HG02970 (cell line): ENCODE data around the gene COPB1.

Experiments used
- ATAC-seq: cut with Tn5 transposase; IDR thresholded peaks from one replicate; pipeline ENCODE4 v1.9.1; 2021; ENCODE audit warnings: mild to moderate bottlenecking, moderate library complexity, moderate number of reproducible peaks; ENCODE audit not compliant: unreplicated experiment, low FRiP score

Gene COPB1

GRCh38 chr11:14435717-14436512 lies 63.7 kb downstream of the COPB1 start:
- ATAC-seq: no peak

- no peak for ATAC-seq
Observed at GRCh38 chr11:14425621-14426020, 74.0 kb downstream of the COPB1 start.

DNA sequence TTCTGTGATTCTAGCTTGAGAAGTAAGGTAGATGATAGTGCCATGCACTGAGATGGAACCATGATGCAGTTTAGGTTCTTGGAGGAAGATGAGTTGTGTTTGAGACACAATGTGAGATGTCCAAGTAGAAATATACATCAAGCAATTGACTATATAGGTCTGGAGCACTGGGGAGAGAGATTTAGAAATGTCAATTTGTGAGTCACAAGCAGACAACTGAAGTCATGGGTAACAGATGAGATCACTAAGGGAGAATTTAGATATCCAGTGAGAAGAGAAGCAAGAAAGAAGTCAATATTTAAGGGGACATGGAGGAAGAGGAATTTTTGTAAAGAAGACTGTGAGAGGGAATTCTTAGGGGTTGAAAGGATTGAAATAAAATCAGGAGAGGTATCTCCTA lies 75.5 kb downstream of the COPB1 start:
- no peak for ATAC-seq

- no peak for ATAC-seq
Observed at GRCh38 chr11:14423633-14424032, 76.0 kb downstream of the COPB1 start.

- no peak for ATAC-seq
Observed at GRCh38 chr11:14422814-14423182, 76.8 kb downstream of the COPB1 start.

DNA sequence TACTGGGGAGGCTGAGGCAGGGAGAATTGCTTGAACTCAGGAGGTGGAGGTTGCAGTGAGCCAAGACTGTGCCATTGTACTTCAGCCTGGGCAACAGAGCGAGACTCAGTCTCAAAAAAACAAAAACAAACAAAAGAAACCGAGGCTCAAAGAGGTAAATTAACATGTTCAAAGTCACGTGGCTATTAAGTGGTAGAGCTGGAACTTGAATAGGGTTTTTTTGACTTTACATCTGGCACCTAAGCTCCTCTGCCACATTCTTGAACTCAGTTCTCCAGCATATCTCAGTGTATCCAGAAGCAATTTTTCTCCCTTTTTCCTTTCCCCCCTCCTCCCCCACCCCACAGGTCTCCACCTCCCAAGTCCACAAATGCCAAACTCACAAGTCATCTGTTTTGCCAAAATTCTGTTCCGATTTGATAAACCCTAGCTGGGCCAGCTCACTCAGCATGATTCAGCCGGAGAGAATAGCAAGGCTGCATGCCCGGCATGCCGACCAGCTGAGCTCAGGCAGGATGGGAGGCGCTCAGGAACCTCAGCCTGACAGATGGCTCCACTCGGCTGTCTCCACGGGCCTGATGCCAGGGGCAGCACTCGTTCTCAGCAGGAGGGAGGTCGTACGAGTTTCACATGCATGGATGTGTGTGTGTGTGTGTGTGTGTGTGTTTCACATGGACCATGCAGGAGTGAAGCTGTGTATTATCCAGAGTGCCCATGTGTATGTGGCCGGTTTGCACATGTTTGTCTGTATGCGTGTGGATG lies 77.4 kb downstream of the COPB1 start:
- ATAC-seq: no peak

GRCh38 chr11:14420223-14420622 lies 79.4 kb downstream of the COPB1 start:
- no peak for ATAC-seq

DNA sequence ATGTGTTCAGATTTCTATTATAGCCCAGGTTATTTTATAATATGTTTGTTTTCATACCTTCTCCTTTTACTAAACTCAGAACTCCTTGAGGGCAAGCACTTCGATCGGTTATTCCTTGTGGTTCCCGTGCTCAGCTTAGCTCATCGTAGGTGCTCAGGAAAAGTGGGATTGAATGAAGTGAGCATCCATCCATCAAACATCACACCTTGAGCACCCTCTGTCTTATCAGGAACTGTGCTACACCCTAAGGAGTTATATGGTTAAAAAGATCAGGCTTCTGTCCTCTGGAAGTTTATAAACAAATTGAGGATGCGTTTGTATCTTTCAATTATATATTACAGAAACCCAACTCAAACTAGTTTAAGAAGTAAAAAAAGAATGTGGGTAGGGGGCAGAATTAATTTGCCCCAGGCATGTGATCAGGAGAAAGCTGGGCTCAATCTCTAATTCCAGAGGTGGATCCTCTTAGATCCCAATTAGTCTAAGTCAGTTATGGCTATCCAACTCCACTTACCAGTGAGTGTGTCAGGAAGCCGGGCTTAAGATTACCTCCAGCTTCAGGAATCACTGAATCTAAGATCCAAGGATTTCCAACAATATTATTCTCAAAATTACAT lies 80.7 kb downstream of the COPB1 start:
- ATAC-seq: no peak

GRCh38 chr11:14417617-14418374 lies 81.8 kb downstream of the COPB1 start:
- ATAC-seq: no peak

DNA sequence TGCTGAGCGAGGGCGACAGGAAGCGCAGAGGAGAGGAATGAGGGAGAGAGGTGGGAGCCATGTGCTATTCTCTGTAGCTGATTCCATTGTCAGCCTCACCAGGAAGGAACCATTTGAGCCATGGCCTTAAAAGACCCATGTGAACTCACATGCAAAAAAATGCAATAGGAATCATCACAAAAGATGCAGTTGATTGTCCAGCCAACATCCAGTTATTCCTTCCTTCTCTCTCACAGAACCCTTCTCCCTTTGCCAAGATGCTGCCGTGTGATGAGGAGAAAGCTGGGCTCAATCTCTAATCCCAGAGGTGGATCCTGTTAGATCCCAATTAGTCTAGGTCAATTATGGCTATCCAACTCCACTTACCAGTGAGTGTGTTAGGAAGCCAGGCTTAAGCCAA lies 82.4 kb downstream of the COPB1 start:
- no peak for ATAC-seq

GRCh38 chr11:14414470-14415461 lies 84.8 kb downstream of the COPB1 start:
- ATAC-seq: no peak

- no peak for ATAC-seq
Observed at GRCh38 chr11:14413307-14414069, 86.1 kb downstream of the COPB1 start.

DNA sequence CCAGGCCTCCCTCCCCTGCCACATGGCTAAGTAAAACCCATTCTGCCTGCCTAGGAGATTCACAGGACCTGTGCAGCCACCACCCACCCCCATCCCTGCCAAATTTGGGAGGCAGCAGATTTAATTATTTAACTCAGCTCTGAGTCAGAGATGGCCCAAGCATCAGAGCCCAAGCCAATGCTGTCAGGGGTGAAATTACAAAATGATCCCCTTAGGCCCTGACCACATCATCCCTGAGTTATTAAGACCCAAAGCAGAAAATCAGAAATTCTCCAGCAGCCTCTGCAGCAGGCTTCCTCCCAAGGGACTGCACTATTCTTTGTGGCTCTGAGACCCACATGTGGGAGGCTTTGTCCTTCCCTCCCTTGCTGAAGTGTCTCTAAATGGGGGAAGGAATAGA lies 87.8 kb downstream of the COPB1 start:
- no peak for ATAC-seq

GRCh38 chr11:14409891-14410290 lies 89.7 kb downstream of the COPB1 start:
- no peak for ATAC-seq

- ATAC-seq: no peak
Observed at GRCh38 chr11:14408612-14409011, 91.0 kb downstream of the COPB1 start.
